ENCODE results near the gene SALL1. TPM values are rescaled to one million over a fixed set of nuclear protein-coding genes. Genes with fewer than 3 reads are reported as not detected.

Gene SALL1
- total RNA-seq, 1 experiment from 2014 or later: 101 TPM

GRCh38 chr16:51095890-51096626 lies 55.0 kb downstream of the SALL1 start:
- no peaks in the 10 kb centered on the region for H3K9me3 ChIP-seq (ENCODE audit: control insufficient read depth, low read depth, low read length)
- no peak overlapping the region for H2AFZ ChIP-seq (ENCODE audit: low read length)
- no peaks in the 10 kb centered on the region for H3K27me3 ChIP-seq (ENCODE audit: insufficient read depth, low read length)
- no peak overlapping the region for H3K23ac ChIP-seq (ENCODE audit: insufficient read length, low read depth, low read length)
- no CpG with 5 or more reads among the region's 16 CpGs for WGBS (ENCODE audit: extremely low coverage, insufficient read length, low lambda C conversion rate)
- H3K14ac ChIP-seq (ENCODE audit: insufficient read depth, low read length): no peak overlapping the region
- H4K5ac ChIP-seq (ENCODE audit: insufficient read length, low read depth, low read length): no peak overlapping the region
- H4K91ac ChIP-seq (ENCODE audit: insufficient read length, low read depth, low read length): no peak overlapping the region
- no peaks in the 10 kb centered on the region for H3K79me1 ChIP-seq (ENCODE audit: insufficient read depth, low read depth, low read length, poor library complexity, severe bottlenecking)
- H3K23me2 ChIP-seq (ENCODE audit: insufficient read length, low read depth, low read length, poor library complexity, severe bottlenecking): no peaks in the 10 kb centered on the region
- H2AK5ac ChIP-seq (ENCODE audit: insufficient read length, low read length): no peak overlapping the region
- H2BK5ac ChIP-seq (ENCODE audit: insufficient read length, low read length): no peak overlapping the region
- no peak for TF ChIP-seq CTCF (conservative IDR thresholded peaks at IDR 0.05)
- no peak overlapping the region for H2BK120ac ChIP-seq (ENCODE audit: low read depth, low read length, poor library complexity, severe bottlenecking)
- H3K4me1 ChIP-seq (ENCODE audit: insufficient read depth, low read length): no peaks in the 10 kb centered on the region
- Mint-ChIP-seq H3K27me3 (ENCODE audit: low read depth) (peaks cover 17% of the 10 kb centered on the region), H3K4me3 (no peak overlapping the region), H3K9me3 (peaks cover 3 to 6% of the 10 kb centered on the region in 2 experiments), H3K27ac (no peak overlapping the region), H3K36me3 (ENCODE audit: insufficient read depth in 1 of 3, low read depth in 3 of 3) (peaks cover 0 to 13% (median 2%) of the 10 kb centered on the region in 3 experiments; a peak in 2 of 7 replicates), H3K4me1 (peaks cover 14 to 20% of the 10 kb centered on the region in 2 experiments)
- H3K9ac ChIP-seq (ENCODE audit: extremely low read depth, insufficient read length, low read length): no peak overlapping the region
- no peak overlapping the region for H4K8ac ChIP-seq (replicated peaks; ENCODE audit: insufficient read length, low read depth, low read length)
- DNase-seq: no peak
- H3K79me2 ChIP-seq (ENCODE audit: insufficient read depth, low read length): no peaks in the 10 kb centered on the region
- no peak overlapping the region for H2BK12ac ChIP-seq (ENCODE audit: insufficient read length, low read depth, low read length)
- no peak overlapping the region for H3K27ac ChIP-seq (ENCODE audit: insufficient read length, low read depth, low read length)
- H2BK15ac ChIP-seq (ENCODE audit: low read depth, low read length): no peak overlapping the region
- H3K4ac ChIP-seq (ENCODE audit: low read depth, low read length): no peak overlapping the region
- no peaks in the 10 kb centered on the region for H4K20me1 ChIP-seq (ENCODE audit: control insufficient read depth, insufficient read depth, insufficient read length)
- no peak overlapping the region for H3K18ac ChIP-seq (ENCODE audit: insufficient read length, low read depth, low read length)
- no peak overlapping the region for H3K56ac ChIP-seq (ENCODE audit: insufficient read length, low read depth, low read length)
- no peak overlapping the region for H3T11ph ChIP-seq (ENCODE audit: low read length)
- H2BK20ac ChIP-seq (ENCODE audit: low read depth, low read length, poor library complexity, severe bottlenecking): no peak overlapping the region
- H3K4me2 ChIP-seq (ENCODE audit: insufficient read depth, insufficient read length, low read length): no peak overlapping the region
